ENCODE data around the gene TRIP10. TPM values are rescaled to one million over a fixed set of nuclear protein-coding genes. Genes with fewer than 3 reads are reported as not detected.

Gene TRIP10
- polyA plus RNA-seq, 1 donor (not counting 4 experiments of a cell fraction or from before 2014, with no cell fraction given): 34.8 TPM

DNA sequence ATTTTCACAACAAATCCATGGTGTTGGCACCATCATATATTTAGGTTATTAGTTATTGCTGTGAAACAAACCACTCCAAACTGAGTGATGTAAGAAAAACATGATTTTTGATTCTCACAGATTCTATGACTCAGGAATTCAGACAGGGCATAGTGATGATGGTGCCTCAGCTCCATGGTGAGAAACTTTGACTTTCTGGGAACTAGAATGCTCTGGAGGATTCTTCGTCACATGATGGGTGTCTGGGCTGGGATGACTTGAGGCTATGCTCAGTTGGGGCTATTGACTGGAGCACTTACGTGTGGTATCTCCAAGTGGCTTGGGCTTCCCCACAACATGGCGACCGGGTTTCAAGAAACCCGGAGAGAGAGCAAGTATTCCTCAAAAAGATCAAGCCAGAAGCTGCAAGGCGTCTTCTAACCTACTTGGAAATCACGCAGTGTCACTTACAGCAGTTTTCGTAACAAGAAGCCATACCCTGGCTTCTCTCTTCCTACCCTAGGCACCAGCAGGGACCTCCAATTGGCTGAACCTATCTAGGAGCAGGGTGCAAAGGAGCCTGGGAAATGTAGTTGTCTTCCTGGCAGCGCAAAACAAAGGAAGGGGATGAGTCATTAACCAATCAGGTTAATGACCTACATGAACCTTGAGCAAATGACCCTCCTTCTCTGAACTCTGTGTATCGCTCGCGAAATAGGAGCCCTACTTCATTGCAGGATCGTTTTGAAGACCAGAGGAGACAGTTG lies 55.4 kb downstream of the TRIP10 start:
- Histone ChIP-seq H3K9me3 (ENCODE audit: control insufficient read depth, low read depth, low read length) (no peaks in the 10 kb centered on the region), H3K27ac (ENCODE audit: control insufficient read depth, insufficient read depth, low read length) (no peak overlapping the region), H3K36me3 (ENCODE audit: control insufficient read depth in 2 of 2, extremely low read depth in 1 of 2, insufficient read depth in 2 of 2, low read length in 2 of 2) (no peaks in the 10 kb centered on the region), H4K20me1 (ENCODE audit: control insufficient read depth, extremely low read depth, insufficient read depth, low read length) (no peaks in the 10 kb centered on the region), H3K9me1 (ENCODE audit: control insufficient read depth, extremely low read depth, insufficient read depth, low read length) (no peaks in the 10 kb centered on the region), H3K9ac (ENCODE audit: control insufficient read depth, extremely low read depth, insufficient read depth, low read length) (no peak overlapping the region), H3K79me2 (ENCODE audit: control insufficient read depth, insufficient read depth, low read length) (no peaks in the 10 kb centered on the region), H3K27me3 (ENCODE audit: control insufficient read depth, extremely low read depth, insufficient read depth, low read length) (no peaks in the 10 kb centered on the region), H3K4me2 (ENCODE audit: control insufficient read depth, extremely low read depth, insufficient read depth, low read depth, low read length) (no peak overlapping the region), H3K4me1 (ENCODE audit: control insufficient read depth, extremely low read depth, insufficient read depth, low read length) (no peaks in the 10 kb centered on the region), H3K4me3 (ENCODE audit: control insufficient read depth in 2 of 3, extremely low read depth in 1 of 3, insufficient read depth in 2 of 3, low read depth in 1 of 3, low read length in 3 of 3) (no peak overlapping the region), H2AFZ (ENCODE audit: control insufficient read depth, low read length) (no peak overlapping the region)
- dilution Hi-C loops (cut with MboI; ENCODE audit: extremely low pct_ligation_motif_present, low sequenced_read_pairs): no loop called here
- DNase-seq (ENCODE audit: low read depth, low spot score) (no peak), FAIRE-seq (no peak)
- TF ChIP-seq EZH2 (IDR thresholded peaks at IDR 0.05; ENCODE audit: low read length): no peak
- TF ChIP-seq, protein P1, sequence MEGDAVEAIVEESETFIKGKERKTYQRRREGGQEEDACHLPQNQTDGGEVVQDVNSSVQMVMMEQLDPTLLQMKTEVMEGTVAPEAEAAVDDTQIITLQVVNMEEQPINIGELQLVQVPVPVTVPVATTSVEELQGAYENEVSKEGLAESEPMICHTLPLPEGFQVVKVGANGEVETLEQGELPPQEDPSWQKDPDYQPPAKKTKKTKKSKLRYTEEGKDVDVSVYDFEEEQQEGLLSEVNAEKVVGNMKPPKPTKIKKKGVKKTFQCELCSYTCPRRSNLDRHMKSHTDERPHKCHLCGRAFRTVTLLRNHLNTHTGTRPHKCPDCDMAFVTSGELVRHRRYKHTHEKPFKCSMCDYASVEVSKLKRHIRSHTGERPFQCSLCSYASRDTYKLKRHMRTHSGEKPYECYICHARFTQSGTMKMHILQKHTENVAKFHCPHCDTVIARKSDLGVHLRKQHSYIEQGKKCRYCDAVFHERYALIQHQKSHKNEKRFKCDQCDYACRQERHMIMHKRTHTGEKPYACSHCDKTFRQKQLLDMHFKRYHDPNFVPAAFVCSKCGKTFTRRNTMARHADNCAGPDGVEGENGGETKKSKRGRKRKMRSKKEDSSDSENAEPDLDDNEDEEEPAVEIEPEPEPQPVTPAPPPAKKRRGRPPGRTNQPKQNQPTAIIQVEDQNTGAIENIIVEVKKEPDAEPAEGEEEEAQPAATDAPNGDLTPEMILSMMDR (optimal IDR thresholded peaks at IDR 0.05 in 1 of 3, IDR thresholded peaks at IDR 0.05 in 1 of 3, conservative IDR thresholded peaks at IDR 0.05 in 1 of 3; ENCODE audit: extremely low read depth in 1 of 3, insufficient read depth in 2 of 3, low read length in 3 of 3): no peak

DNA sequence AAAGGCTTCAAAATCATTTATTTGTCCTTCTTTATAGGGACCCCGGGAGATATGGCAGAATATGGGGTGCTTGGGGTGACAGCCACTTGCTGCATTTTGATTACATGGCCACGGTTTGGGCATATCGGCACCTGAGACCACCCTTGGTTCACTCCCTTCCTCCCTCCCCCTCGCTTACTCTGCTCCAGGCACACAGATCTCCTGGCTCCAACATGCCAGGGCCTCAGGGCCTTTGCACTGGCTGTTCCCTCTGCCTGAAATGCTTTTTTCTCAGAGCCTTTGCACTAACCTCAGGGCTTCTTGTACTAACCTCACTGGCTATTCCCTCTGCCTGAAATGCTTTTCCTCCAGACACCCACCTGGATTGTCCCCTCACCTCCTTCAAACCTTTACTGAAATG lies 56.8 kb downstream of the TRIP10 start:
- no peak for FAIRE-seq
- H3K9me1 ChIP-seq (ENCODE audit: control insufficient read depth, extremely low read depth, insufficient read depth, low read length): no peaks in the 10 kb centered on the region

More for the DNA sequence above, 56.8 kb downstream of the TRIP10 start:
- TF ChIP-seq EZH2 (IDR thresholded peaks at IDR 0.05; ENCODE audit: low read length): no peak
- TF ChIP-seq, protein P1 (optimal IDR thresholded peaks at IDR 0.05 in 1 of 3, IDR thresholded peaks at IDR 0.05 in 1 of 3, conservative IDR thresholded peaks at IDR 0.05 in 1 of 3; ENCODE audit: extremely low read depth in 1 of 3, insufficient read depth in 2 of 3, low read length in 3 of 3): no peak
- Histone ChIP-seq H3K79me2 (ENCODE audit: control insufficient read depth, insufficient read depth, low read length) (no peaks in the 10 kb centered on the region), H3K36me3 (ENCODE audit: control insufficient read depth in 2 of 2, extremely low read depth in 1 of 2, insufficient read depth in 2 of 2, low read length in 2 of 2) (no peaks in the 10 kb centered on the region), H3K9me3 (ENCODE audit: control insufficient read depth, low read depth, low read length) (no peaks in the 10 kb centered on the region), H3K4me3 (ENCODE audit: control insufficient read depth in 2 of 3, extremely low read depth in 1 of 3, insufficient read depth in 2 of 3, low read depth in 1 of 3, low read length in 3 of 3) (no peak overlapping the region), H3K27me3 (ENCODE audit: control insufficient read depth, extremely low read depth, insufficient read depth, low read length) (no peaks in the 10 kb centered on the region), H3K4me2 (ENCODE audit: control insufficient read depth, extremely low read depth, insufficient read depth, low read depth, low read length) (no peak overlapping the region), H2AFZ (ENCODE audit: control insufficient read depth, low read length) (no peak overlapping the region), H4K20me1 (ENCODE audit: control insufficient read depth, extremely low read depth, insufficient read depth, low read length) (no peaks in the 10 kb centered on the region), H3K9ac (ENCODE audit: control insufficient read depth, extremely low read depth, insufficient read depth, low read length) (no peak overlapping the region), H3K4me1 (ENCODE audit: control insufficient read depth, extremely low read depth, insufficient read depth, low read length) (peaks cover 6% of the 10 kb centered on the region), H3K27ac (ENCODE audit: control insufficient read depth, insufficient read depth, low read length) (no peak overlapping the region)
- dilution Hi-C loops (cut with MboI; ENCODE audit: extremely low pct_ligation_motif_present, low sequenced_read_pairs): no loop called here
- no peak for DNase-seq (ENCODE audit: low read depth, low spot score)
